ENCODE measurements around the gene SPOCK1. TPM values are rescaled to one million over a fixed set of nuclear protein-coding genes. Genes with fewer than 3 reads are reported as not detected.

SPOCK1 gene
- total RNA-seq, 1 donor from 2014 or later = 28.6 TPM

DNA sequence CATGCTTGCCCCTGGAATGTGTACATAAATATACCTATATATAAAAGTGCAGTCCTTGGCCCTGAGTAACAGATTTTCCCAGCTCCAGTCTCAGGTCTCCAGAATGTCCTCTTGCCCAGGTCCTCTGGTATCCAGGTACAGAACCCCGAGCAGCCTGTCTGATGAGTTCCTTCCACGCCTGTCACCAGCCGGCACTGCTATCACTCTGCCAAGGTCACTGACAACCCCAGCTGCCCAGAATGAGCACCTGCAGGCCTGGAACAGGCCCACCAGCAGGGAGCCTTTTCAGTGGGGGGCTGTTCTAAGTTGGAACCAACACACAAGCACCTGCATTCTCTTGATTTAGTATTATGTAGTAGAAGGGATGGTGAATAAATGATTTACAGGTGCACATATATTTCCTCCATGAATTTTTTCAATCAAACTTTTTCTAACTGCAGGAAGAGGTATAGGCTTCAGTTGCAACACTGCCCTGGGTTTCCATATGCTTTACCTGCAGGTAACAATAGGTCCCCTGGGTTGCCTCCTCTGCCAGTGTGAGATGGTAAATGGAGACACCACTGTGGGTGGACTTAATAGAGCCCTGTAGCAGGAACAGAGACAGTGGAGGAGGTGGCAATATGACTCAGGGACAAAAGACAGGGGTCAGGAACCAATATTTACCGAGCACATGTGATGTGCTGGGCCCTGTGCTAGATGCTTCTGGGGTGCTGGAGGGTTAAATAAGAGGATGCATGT is 291.9 kb downstream of the SPOCK1 start:
- DNase-seq = no peak
- Histone ChIP-seq H3K4me3 (no peak overlapping the region), H3K9me3 (replicated peaks) (no peaks in the 10 kb centered on the region), H3K4me1 (peaks cover 11% of the 10 kb centered on the region), H3K27ac (replicated peaks) (no peak overlapping the region), H3K36me3 (no peaks in the 10 kb centered on the region), H3K27me3 (ENCODE audit: low read depth) (no peaks in the 10 kb centered on the region)
- intact Hi-C loops (cut with micrococcal nuclease) = no loop called here
- no peak for TF ChIP-seq CTCF (IDR thresholded peaks at IDR 0.05; ENCODE audit: borderline replicate concordance)

- Histone ChIP-seq H3K27me3 (ENCODE audit: low read depth) (no peaks in the 10 kb centered on the region), H3K27ac (replicated peaks) (no peak overlapping the region), H3K36me3 (no peaks in the 10 kb centered on the region), H3K4me3 (no peak overlapping the region), H3K9me3 (replicated peaks) (no peaks in the 10 kb centered on the region), H3K4me1 (peaks cover 11% of the 10 kb centered on the region)
- DNase-seq = no peak
- no peak for TF ChIP-seq CTCF (IDR thresholded peaks at IDR 0.05; ENCODE audit: borderline replicate concordance)
- intact Hi-C loops (cut with micrococcal nuclease) = no loop called here
Measured at GRCh38 chr5:137206030-137206715, 293.0 kb downstream of the SPOCK1 start.

GRCh38 chr5:137205231-137206027 is 293.7 kb downstream of the SPOCK1 start:
- Histone ChIP-seq H3K36me3 (no peaks in the 10 kb centered on the region), H3K27ac (replicated peaks) (no peak overlapping the region), H3K4me3 (no peak overlapping the region), H3K4me1 (peaks cover 11% of the 10 kb centered on the region), H3K27me3 (ENCODE audit: low read depth) (no peaks in the 10 kb centered on the region), H3K9me3 (replicated peaks) (no peaks in the 10 kb centered on the region)
- no peak for DNase-seq
- intact Hi-C loops (cut with micrococcal nuclease) = no loop called here
- no peak for TF ChIP-seq CTCF (IDR thresholded peaks at IDR 0.05; ENCODE audit: borderline replicate concordance)

- TF ChIP-seq CTCF (IDR thresholded peaks at IDR 0.05; ENCODE audit: borderline replicate concordance) = no peak
- Histone ChIP-seq H3K36me3 (no peaks in the 10 kb centered on the region), H3K27ac (replicated peaks) (no peak overlapping the region), H3K4me3 (no peak overlapping the region), H3K27me3 (ENCODE audit: low read depth) (no peaks in the 10 kb centered on the region), H3K4me1 (peaks cover 11% of the 10 kb centered on the region), H3K9me3 (replicated peaks) (no peaks in the 10 kb centered on the region)
- intact Hi-C loops (cut with micrococcal nuclease) = no loop called here
- no peak for DNase-seq
Measured at GRCh38 chr5:137203011-137203632, 296.0 kb downstream of the SPOCK1 start.

- no peak for DNase-seq
- H3K27ac ChIP-seq (replicated peaks) = no peak overlapping the region
- peaks cover 11% of the 10 kb centered on the region for H3K4me1 ChIP-seq
Measured at GRCh38 chr5:137201876-137202275, 297.2 kb downstream of the SPOCK1 start.

More at GRCh38 chr5:137201876-137202275, 297.2 kb downstream of the SPOCK1 start:
- no peak overlapping the region for H3K4me3 ChIP-seq
- intact Hi-C loops (cut with micrococcal nuclease) = no loop called here
- no peaks in the 10 kb centered on the region for H3K9me3 ChIP-seq (replicated peaks)
- no peaks in the 10 kb centered on the region for H3K36me3 ChIP-seq
- H3K27me3 ChIP-seq (ENCODE audit: low read depth) = no peaks in the 10 kb centered on the region
- no peak for TF ChIP-seq CTCF (IDR thresholded peaks at IDR 0.05; ENCODE audit: borderline replicate concordance)

Measured in left ventricle myocardium inferior (tissue), 1 donor.